AG04450 (cell line): ENCODE results near the gene CNTF. TPM values are rescaled to one million over a fixed set of nuclear protein-coding genes. Genes with fewer than 3 reads are reported as not detected.

Experiments used
- CTCF ChIA-PET: fragments of 300-600, 350-600 bp; formaldehyde crosslinking; extraction: SDS; loops from one replicate; lab custom pipeline; 2022; ENCODE audit warnings: antibody characterized with exemption, inconsistent platforms; lab: Charles Lee
- POLR2A ChIA-PET: fragments of 350-600 bp; formaldehyde crosslinking; extraction: SDS; loops from one replicate; lab custom pipeline; 2021; ENCODE audit warnings: antibody characterized with exemption, inconsistent platforms; lab: Yijun Ruan, JAX
- DNase-seq: peaks from one replicate; pipeline ENCODE4 v3.0.0-alpha.2; 2011; ENCODE audit warnings: low read depth, low spot score
- H3K27ac ChIP-seq: one replicate; pipeline ENCODE4 v1.5.1; 2012; ENCODE audit warnings: low read depth, low read length, control low read depth
- H3K27me3 ChIP-seq: one replicate; pipeline ENCODE4 v1.6.0; 2012; ENCODE audit warnings: low read length; ENCODE audit not compliant: control insufficient read depth, insufficient read depth
- H3K4me3 ChIP-seq: 2 replicates; pipeline ENCODE4 v1.5.1; 2011; ENCODE audit warnings: mild to moderate bottlenecking, low read depth, low read length, control low read depth
- H3K9me3 ChIP-seq: 2 replicates; pipeline ENCODE4 v1.5.1; 2012; ENCODE audit warnings: low read length; ENCODE audit not compliant: control insufficient read depth, insufficient read depth
- polyA plus RNA-seq: library from polyadenylated mRNA; depleted of rRNA; stranded (reverse); fragments of >200 nt; gene quantifications from 2 replicates; pipeline ENCODE4 v1.2.3, GENCODE V29; 2011
- TF ChIP-seq, protein P1 (sequence below): IDR thresholded peaks from 2 replicates; pipeline ENCODE4 v1.5.1; 2011; ENCODE audit warnings: low read depth, low read length, control low read depth, inconsistent platforms

CNTF gene
- polyA plus RNA-seq, 1 experiment: 1.1 TPM

DNA sequence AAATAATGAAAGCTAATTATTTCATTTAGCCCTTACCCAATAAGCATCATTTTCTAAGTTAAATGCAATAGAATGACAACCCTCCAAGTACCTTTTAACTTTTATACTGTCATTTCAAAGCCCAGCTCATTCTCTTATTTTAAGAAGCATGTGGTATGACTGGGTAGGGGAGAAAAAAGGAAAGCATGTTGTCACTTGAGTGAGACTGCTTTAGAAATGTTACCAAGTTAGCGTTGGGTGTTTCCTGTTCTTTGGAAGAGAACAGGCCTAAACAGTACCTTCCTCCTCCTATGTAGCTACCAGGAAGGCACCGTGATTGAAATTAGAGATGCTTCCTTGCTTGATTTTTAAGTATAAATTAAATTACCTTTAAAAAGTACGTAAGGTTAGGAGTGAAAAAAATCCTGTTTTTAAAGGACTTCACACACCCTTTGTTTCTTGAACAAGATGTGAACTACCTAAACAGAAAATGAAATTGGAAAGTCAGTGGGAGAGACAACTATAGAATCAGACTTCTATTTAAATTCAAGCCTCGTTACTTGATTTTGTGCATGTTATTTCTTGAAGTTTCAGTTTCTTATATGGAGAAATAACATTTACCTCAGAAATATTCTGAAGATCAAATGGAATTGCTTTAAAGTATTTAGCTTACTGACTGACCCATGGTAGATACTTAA, 741 bp upstream of the CNTF start:
- CTCF ChIA-PET: interaction anchor here (0.9 kb wide), 1 partner anchor 8 kb away, joined by 8 read pairs; no protein-coding TSS in a partner anchor
- Histone ChIP-seq H3K27me3 (no peaks in the 10 kb centered on the region), H3K9me3 (no peaks in the 10 kb centered on the region), H3K27ac (no peak overlapping the region), H3K4me3 (no peak overlapping the region)
- DNase-seq: no peak
- POLR2A ChIA-PET: no interaction called here
- TF ChIP-seq, protein P1, sequence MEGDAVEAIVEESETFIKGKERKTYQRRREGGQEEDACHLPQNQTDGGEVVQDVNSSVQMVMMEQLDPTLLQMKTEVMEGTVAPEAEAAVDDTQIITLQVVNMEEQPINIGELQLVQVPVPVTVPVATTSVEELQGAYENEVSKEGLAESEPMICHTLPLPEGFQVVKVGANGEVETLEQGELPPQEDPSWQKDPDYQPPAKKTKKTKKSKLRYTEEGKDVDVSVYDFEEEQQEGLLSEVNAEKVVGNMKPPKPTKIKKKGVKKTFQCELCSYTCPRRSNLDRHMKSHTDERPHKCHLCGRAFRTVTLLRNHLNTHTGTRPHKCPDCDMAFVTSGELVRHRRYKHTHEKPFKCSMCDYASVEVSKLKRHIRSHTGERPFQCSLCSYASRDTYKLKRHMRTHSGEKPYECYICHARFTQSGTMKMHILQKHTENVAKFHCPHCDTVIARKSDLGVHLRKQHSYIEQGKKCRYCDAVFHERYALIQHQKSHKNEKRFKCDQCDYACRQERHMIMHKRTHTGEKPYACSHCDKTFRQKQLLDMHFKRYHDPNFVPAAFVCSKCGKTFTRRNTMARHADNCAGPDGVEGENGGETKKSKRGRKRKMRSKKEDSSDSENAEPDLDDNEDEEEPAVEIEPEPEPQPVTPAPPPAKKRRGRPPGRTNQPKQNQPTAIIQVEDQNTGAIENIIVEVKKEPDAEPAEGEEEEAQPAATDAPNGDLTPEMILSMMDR: no peak

DNA sequence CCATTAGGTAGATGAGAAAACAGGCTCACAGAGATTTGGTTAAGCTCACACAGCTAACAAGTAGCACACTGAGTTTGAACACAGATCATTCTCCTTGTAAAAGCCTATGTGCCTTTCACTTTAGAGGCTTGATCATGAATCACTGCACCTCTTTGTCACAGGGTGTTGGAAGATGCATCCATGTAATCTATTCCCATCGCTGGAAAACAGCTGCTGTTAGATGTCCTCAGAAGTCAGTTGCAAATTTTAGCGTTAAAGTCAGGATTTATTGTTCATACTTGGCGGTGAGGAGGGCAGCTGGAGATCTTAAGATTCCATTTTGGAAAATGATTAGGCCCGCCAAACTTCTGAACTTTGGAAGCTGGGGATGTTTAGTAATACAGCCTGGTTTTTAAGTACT, 2.6 kb downstream of the CNTF start:
- no peak overlapping the region for H3K27ac ChIP-seq
- TF ChIP-seq, protein P1: no peak
- ChIA-PET CTCF (interaction anchor here (0.9 kb wide), 1 partner anchor 57 kb away, joined by 3 read pairs; no protein-coding TSS in a partner anchor), POLR2A (no interaction called here)
- DNase-seq: no peak
- no peak overlapping the region for H3K4me3 ChIP-seq
- no peaks in the 10 kb centered on the region for H3K9me3 ChIP-seq
- no peaks in the 10 kb centered on the region for H3K27me3 ChIP-seq

DNA sequence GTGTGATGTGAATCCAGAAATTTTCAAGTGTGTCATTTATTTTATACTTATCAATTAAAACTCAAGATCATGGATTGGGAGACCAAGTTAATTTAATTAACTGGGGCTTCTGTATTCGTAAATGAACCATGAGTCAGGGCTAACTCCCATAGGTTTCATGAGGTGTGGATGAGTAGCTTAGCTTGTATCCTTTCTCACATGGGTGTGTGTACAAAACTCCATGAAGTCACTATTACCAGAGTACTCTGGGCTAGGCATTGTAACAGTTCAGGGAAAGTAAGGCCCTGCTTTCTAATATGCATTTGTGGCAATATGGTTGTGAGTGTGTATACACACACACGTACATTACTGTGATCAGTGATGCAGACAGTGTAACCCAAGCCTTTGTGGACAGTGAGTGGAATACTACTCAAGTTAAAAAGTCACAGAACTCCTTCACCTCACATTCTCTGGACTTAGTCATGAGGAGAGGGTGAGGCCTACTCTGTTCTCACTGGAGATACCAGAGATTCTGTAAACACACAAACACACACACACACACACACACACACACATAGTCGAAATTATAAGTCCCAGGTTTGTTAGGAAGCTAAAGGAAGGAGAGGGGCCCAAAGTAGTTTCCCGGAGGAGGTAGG, 3.5 kb downstream of the CNTF start:
- H3K27me3 ChIP-seq: no peaks in the 10 kb centered on the region
- H3K27ac ChIP-seq: peak overlapping the region; percentile 58
- POLR2A ChIA-PET: interaction anchor here (0.6 kb wide), 2 partner anchors 9 to 105 kb away, joined by 3 to 4 read pairs; no protein-coding TSS in a partner anchor
- DNase-seq: peak; percentile 30
- H3K4me3 ChIP-seq: no peak overlapping the region
- CTCF ChIA-PET: interaction anchor here (0.6 to 1.2 kb wide), 4 partner anchors 28 to 556 kb away, joined by 3 to 5 read pairs (median 3); no protein-coding TSS in a partner anchor
- H3K9me3 ChIP-seq: no peaks in the 10 kb centered on the region
- TF ChIP-seq, protein P1: no peak

DNA sequence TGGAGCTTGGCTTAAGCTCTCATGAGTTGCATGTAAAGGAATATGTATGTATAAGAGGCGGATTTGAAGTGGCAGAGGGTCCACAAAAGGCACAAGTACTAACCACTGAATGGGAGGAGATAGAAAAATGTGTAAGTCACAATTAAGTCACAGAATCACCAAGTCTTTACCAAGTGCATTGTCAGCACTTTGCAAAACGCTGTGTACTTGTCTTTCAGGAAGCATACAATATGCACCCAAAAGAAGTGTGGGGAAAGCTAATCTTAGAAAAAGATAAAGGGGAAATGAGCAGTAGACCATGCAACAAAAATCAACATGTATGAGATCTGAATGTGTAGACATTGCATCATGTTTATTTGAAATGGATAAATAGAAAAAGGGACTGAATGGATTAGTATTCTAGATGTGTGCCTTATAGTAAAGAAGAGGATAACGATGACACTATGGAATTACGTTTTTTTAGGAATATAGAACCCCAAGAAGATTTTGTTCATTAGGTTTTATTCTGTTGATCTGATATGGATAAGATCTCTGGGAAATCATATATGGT, 4.5 kb downstream of the CNTF start:
- no peak overlapping the region for H3K4me3 ChIP-seq
- H3K27ac ChIP-seq: peak overlapping the region; percentile 66
- ChIA-PET POLR2A (interaction anchor here (0.7 to 2.3 kb wide), 2 partner anchors 50 to 203 kb away, joined by 3 to 10 read pairs; no protein-coding TSS in a partner anchor), CTCF (interaction anchor here (1.0 to 4.9 kb wide), 6 partner anchors 9 to 59 kb away, joined by 3 to 64 read pairs (median 23); partner anchors contain the start of genes LPXN and ZFP91)
- H3K27me3 ChIP-seq: no peaks in the 10 kb centered on the region
- TF ChIP-seq, protein P1: no peak
- no peak for DNase-seq
- no peaks in the 10 kb centered on the region for H3K9me3 ChIP-seq
